Heart left ventricle (tissue), 16 donors: ENCODE results near the gene ST3GAL4. TPM values are rescaled to one million over a fixed set of nuclear protein-coding genes. Genes with fewer than 3 reads are reported as not detected.

ENCODE experiments used
- ATAC-seq, 4 donors: fragments of 200-7000 bp; cut with Tn5 transposase; one replicate each; pipeline ENCODE4 v1.9.1; 2020 to 2022; ENCODE audit warnings: moderate library complexity in 4 of 4, mild to moderate bottlenecking in 3 of 4, moderate number of reproducible peaks in 1 of 4
- DNase-seq, 5 donors: peaks; one replicate each; pipeline ENCODE4 v3.0.0-alpha.2; 2020
- H3K27ac ChIP-seq, 12 donors: fragments of 200-600 bp; sonication (generic) in 4 of 12; one replicate each; pipeline versions ENCODE4 v1.5.0 to v1.8.0; 2016 to 2022; ENCODE audit warnings: mild to moderate bottlenecking in 2 of 12
- H3K27me3 ChIP-seq, 9 donors: fragments of 200-600 bp; sonication (generic) in 2 of 9; one replicate each; pipeline versions ENCODE4 v1.5.1 to v1.8.0; 2016 to 2022; ENCODE audit warnings: mild to moderate bottlenecking in 3 of 9
- H3K36me3 ChIP-seq, 9 donors: fragments of 200-600 bp; sonication (generic) in 2 of 9; one replicate each; pipeline versions ENCODE4 v1.5.0 to v1.8.0; 2018 to 2022; ENCODE audit warnings: mild to moderate bottlenecking in 2 of 9
- H3K4me1 ChIP-seq, 12 donors: fragments of 200-600 bp; sonication (generic) in 4 of 12; one replicate each; pipeline versions ENCODE4 v1.5.0 to v1.8.0; 2016 to 2022; ENCODE audit warnings: mild to moderate bottlenecking in 3 of 12
- H3K4me3 ChIP-seq, 12 donors: fragments of 200-600 bp; sonication (generic) in 4 of 12; one replicate each; pipeline versions ENCODE4 v1.5.0 to v1.8.0; 2017 to 2022; ENCODE audit warnings: mild to moderate bottlenecking in 9 of 12, moderate library complexity in 4 of 12
- H3K9me3 ChIP-seq, 12 donors: fragments of 200-600 bp; sonication (generic) in 4 of 12; one replicate each; pipeline versions ENCODE4 v1.5.0 to v1.8.0; 2016 to 2022; ENCODE audit warnings: mild to moderate bottlenecking in 1 of 12
- CTCF ChIP-seq, 12 donors: fragments of 200-600 bp; sonication (generic) in 4 of 12; IDR thresholded peaks; one replicate each; pipeline versions ENCODE4 v1.5.0 to v1.8.0; 2018 to 2022; ENCODE audit warnings: antibody characterized with exemption in 12 of 12, mild to moderate bottlenecking in 5 of 12
- POLR2A ChIP-seq, 2 donors: fragments of 450-650 bp; IDR thresholded peaks; one replicate each; pipeline ENCODE4 v1.6.1; 2017; ENCODE audit warnings: antibody characterized with exemption in 2 of 2, mild to moderate bottlenecking in 2 of 2, moderate library complexity in 2 of 2
- WGBS, 4 donors: extraction: QIAGEN DNeasy Blood & Tissue Kit in 2 of 4; methylation state at CpG; one replicate each; pipeline versions ENCODE4 v1.1.5 to v1.1.7; 2013 to 2018; 5-methylcytosine and 5-hydroxymethylcytosine counted together
- intact Hi-C, 10 donors: fragments of 100-400 bp; cut with DNase I; formaldehyde crosslinking; loops; one replicate each; pipeline versions ENCODE4 v1.11.1 to v1.14.2; 2022
- polyA plus RNA-seq, 2 donors: library from polyadenylated mRNA; stranded (reverse); fragments of 200-250 nt; gene quantifications; one replicate each; pipeline ENCODE4 v1.2.3, GENCODE V29; 2013
- total RNA-seq, 9 donors: library from RNA; depleted of rRNA in 2 of 9; stranded (reverse); fragments of >200 nt in 2 of 9; fragmentation: NEBNext Ultra II Directional in 3 of 9; extraction: Animal tissue kit (Norgen Biotek cat#: 25700) in 3 of 9; gene quantifications; one replicate each; pipeline versions ENCODE4 v1.1.0 to v1.2.4, GENCODE V29; 2016 to 2023
- donor health status: ischemic (EF 13 %, LVEDD 7.1; RV severe dilation, severe dysfunction).
- donor health status: healthy with polysubstance abuse.
- donor health status: DM: no; HTN: yes; CAD: no.
- donor health status: DM: no; HTN: no; CAD: no.
- donor health status: ischemic (EF 25% LVEDD 6.9; RV normal size, moderate dysfunction).
- donor health status: ischemic (EF 25% LVEDD 5.7; RV mildly dilated, moderate dysfunction).
- donor health status: healthy.
- donor health status: DM: yes; HTN: yes; CAD: no.
- donor health status: ischemic (EF 35%, LVEDD 5.7; RV mildly dilated, moderate dysfunction).
- donor health status: nonischemic (EF 11% LVEDD 7.7; RV severe dilation, severe dysfunction).
- donor health status: DM: yes; HTN: yes; CAD: no.
- donor health status: PGD.
- donor health status: ischemic (EF 29% LVEDD 5.4; RV normal size, mild dysfunction).
- donor health status: nonischemic (EF 23%, LVEDD 6.1; RV moderate dilation, normal function).

The ST3GAL4 gene
- total and polyA plus RNA-seq, 11 donors = 30.6 to 168 (median 66.1) TPM

- H3K36me3 ChIP-seq = peaks cover 0 to 5% (median 1%) of the 10 kb centered on the region in 9 donors
- ATAC-seq = no peak
- no peak overlapping the region for H3K4me3 ChIP-seq
- TF ChIP-seq POLR2A (IDR thresholded peaks at IDR 0.05) (no peak), CTCF (IDR thresholded peaks at IDR 0.05) (no peak)
- peak overlapping the region in 3 of 12 donors; percentile 70 to 84 (median 81) for H3K27ac ChIP-seq
- intact Hi-C loops = loop anchor here in 5 of 10 donors (5.0 kb wide), 3 partner anchors 62 to 107 kb away; partner anchors contain the start of gene ST3GAL4 (in 2 of the 5)
- DNase-seq = no peak
- H3K4me1 ChIP-seq = peaks cover 3 to 79% (median 58%) of the 10 kb centered on the region in 12 donors
- H3K9me3 ChIP-seq = no peaks in the 10 kb centered on the region
- WGBS, 4 donors = 0 to 32% (median 2%) methylated on average over 1 of the region's 1 CpG
- no peaks in the 10 kb centered on the region for H3K27me3 ChIP-seq
Measured at GRCh38 chr11:126418887-126419286, 63.4 kb downstream of the ST3GAL4 start.

- Histone ChIP-seq H3K4me1 (peaks cover 0 to 74% (median 47%) of the 10 kb centered on the region in 12 donors), H3K36me3 (no peaks in the 10 kb centered on the region), H3K27ac (peak overlapping the region in 10 of 12 donors; percentile 11 to 91 (median 58)), H3K27me3 (no peaks in the 10 kb centered on the region), H3K4me3 (no peak overlapping the region), H3K9me3 (no peaks in the 10 kb centered on the region)
- intact Hi-C loops = loop anchor here in 7 of 10 donors (5.0 to 10.0 kb wide), 4 partner anchors 63 to 108 kb away; partner anchors contain the start of gene ST3GAL4 (in 2 of the 7)
- WGBS, 4 donors = 55 to 61% (median 58%) methylated on average over 11 of the region's 11 CpGs
- DNase-seq (no peak), ATAC-seq (no peak)
- TF ChIP-seq POLR2A (IDR thresholded peaks at IDR 0.05) (no peak), CTCF (IDR thresholded peaks at IDR 0.05) (no peak)
Measured at GRCh38 chr11:126419801-126420697, 64.6 kb downstream of the ST3GAL4 start.

GRCh38 chr11:126420698-126421256 lies 65.3 kb downstream of the ST3GAL4 start:
- no peak overlapping the region for H3K4me3 ChIP-seq
- peaks cover 0 to 70% (median 41%) of the 10 kb centered on the region in 12 donors for H3K4me1 ChIP-seq
- H3K36me3 ChIP-seq = no peaks in the 10 kb centered on the region
- no peak for TF ChIP-seq CTCF (IDR thresholded peaks at IDR 0.05)
- no peak for TF ChIP-seq POLR2A (IDR thresholded peaks at IDR 0.05)
- H3K27me3 ChIP-seq = no peaks in the 10 kb centered on the region
- WGBS, 4 donors = 23 to 37% (median 30%) methylated on average over 6 of the region's 6 CpGs
- intact Hi-C loops = loop anchor here in 2 of 10 donors (5.0 to 10.0 kb wide), 2 partner anchors 103 to 106 kb away; no protein-coding TSS in a partner anchor
- no peak for ATAC-seq
- peak overlapping the region; percentile 11 to 91 (median 64) for H3K27ac ChIP-seq
- H3K9me3 ChIP-seq = no peaks in the 10 kb centered on the region
- no peak for DNase-seq

GRCh38 chr11:126421271-126421671 lies 65.8 kb downstream of the ST3GAL4 start:
- Histone ChIP-seq H3K27me3 (no peaks in the 10 kb centered on the region), H3K9me3 (no peaks in the 10 kb centered on the region), H3K36me3 (no peaks in the 10 kb centered on the region), H3K4me3 (no peak overlapping the region), H3K27ac (peak overlapping the region; percentile 11 to 91 (median 64)), H3K4me1 (peaks cover 0 to 65% (median 37%) of the 10 kb centered on the region in 12 donors)
- ATAC-seq (peak; percentile 23 to 56 (median 44)), DNase-seq (peak in 2 of 5 donors; percentile 67 to 69)
- no peak for TF ChIP-seq POLR2A (IDR thresholded peaks at IDR 0.05)
- TF ChIP-seq CTCF (IDR thresholded peaks at IDR 0.05) = no peak
- intact Hi-C loops = loop anchor here in 2 of 10 donors (5.0 to 10.0 kb wide), 2 partner anchors 104 to 106 kb away; no protein-coding TSS in a partner anchor
- WGBS, 4 donors = 26 to 40% (median 33%) methylated on average over 13 of the region's 13 CpGs
